HepG2 (cell line): ENCODE measurements around the gene RYK.

Experiments used
- ARNT ChIP-seq: fragments of 450-650 bp; IDR thresholded peaks from 2 replicates; pipeline ENCODE4 v1.6.1; 2017
- CTCF ChIP-seq: sonication (generic); formaldehyde crosslinking; IDR thresholded peaks from 2 replicates; pipeline ENCODE4 v1.5.0; 2020; ENCODE audit warnings: mild to moderate bottlenecking, missing genetic modification reagents, moderate library complexity
- ESRRA ChIP-seq: sonication (generic); formaldehyde crosslinking; IDR thresholded peaks from 2 replicates; pipeline ENCODE4 v1.5.1; 2020; ENCODE audit warnings: mild to moderate bottlenecking, low read depth, missing genetic modification reagents
- EZH2 ChIP-seq: conservative IDR thresholded peaks from 2 replicates; pipeline ENCODE4 v1.6.1; 2012; ENCODE audit warnings: mild to moderate bottlenecking, low read depth, low read length, moderate library complexity
- MAX ChIP-seq: IDR thresholded peaks from 2 replicates; pipeline ENCODE4 v1.6.1; 2012; ENCODE audit warnings: inconsistent platforms
- MYC ChIP-seq: sonication (generic); formaldehyde crosslinking; IDR thresholded peaks from 2 replicates; pipeline ENCODE4 v1.9.0; 2021; ENCODE audit warnings: missing genetic modification reagents, borderline replicate concordance
- NCOA5 ChIP-seq: sonication (generic); formaldehyde crosslinking; IDR thresholded peaks from 2 replicates; pipeline ENCODE4 v1.4.0; 2020; ENCODE audit warnings: missing genetic modification reagents
- REST ChIP-seq, 2 experiments: IDR thresholded peaks; 2 replicates each; pipeline ENCODE4 v1.6.1; 2011 to 2012; ENCODE audit warnings: low read length in 2 of 2, borderline replicate concordance in 1 of 2, low read depth in 1 of 2, mild to moderate bottlenecking in 1 of 2, moderate library complexity in 1 of 2
- TCF7 ChIP-seq: sonication (generic); IDR thresholded peaks from 2 replicates; pipeline ENCODE4 v1.6.1; 2016; ENCODE audit warnings: antibody characterized with exemption, low read depth
- ZBTB2 ChIP-seq: sonication (generic); formaldehyde crosslinking; IDR thresholded peaks from 2 replicates; pipeline ENCODE4 v1.8.0; 2022; ENCODE audit warnings: low read depth, missing genetic modification reagents
- ZFAT ChIP-seq: sonication (generic); formaldehyde crosslinking; conservative IDR thresholded peaks from 2 replicates; pipeline ENCODE4 v1.8.1; 2023; ENCODE audit warnings: missing genetic modification reagents, inconsistent platforms
- ZNF510 ChIP-seq: sonication (generic); formaldehyde crosslinking; IDR thresholded peaks from 2 replicates; pipeline ENCODE4 v1.4.0; 2020; ENCODE audit warnings: low read depth, mild to moderate bottlenecking, missing genetic modification reagents

GRCh38 chr3:134190250-134190649 lies 60.4 kb downstream of the RYK start:
- TF ChIP-seq NCOA5 (CRISPR knock-in tag) (no peak), REST (IDR thresholded peaks at IDR 0.05; ENCODE audit: borderline replicate concordance in 1 of 2, low read depth in 1 of 2, low read length in 2 of 2) (no peak), MYC (CRISPR knock-in tag) (no peak), ESRRA (CRISPR knock-in tag) (no peak), CTCF (CRISPR knock-in tag) (no peak), EZH2 (no peak), ZBTB2 (no peak), ZNF510 (CRISPR knock-in tag) (no peak), MAX (no peak), TCF7 (no peak), ARNT (no peak), ZFAT (CRISPR knock-in tag) (no peak)
